ENCODE results near the gene ACSF3.

- TF ChIP-seq CTCF (IDR thresholded peaks at IDR 0.05 in 4 of 5, conservative IDR thresholded peaks at IDR 0.05 in 1 of 5) (no peak), POLR2A (IDR thresholded peaks at IDR 0.05) (no peak)
These were observed 56.6 kb downstream of the ACSF3 start for GRCh38 chr16:89150090-89150835.

Measured in gastrocnemius medialis (tissue), 4 donors.